DND-41 (cell line): ENCODE data around the gene SERGEF.

Experiments
- CTCF ChIP-seq: IDR thresholded peaks from 2 replicates; pipeline ENCODE4 v1.5.1; 2012; ENCODE audit warnings: borderline replicate concordance, low read length, moderate library complexity, mild to moderate bottlenecking; ENCODE audit not compliant: poor library complexity, severe bottlenecking; ENCODE audit errors: extremely low read depth
- EZH2 ChIP-seq: IDR thresholded peaks from 3 replicates; pipeline ENCODE4 v1.6.1; 2012; ENCODE audit warnings: borderline replicate concordance, low read depth, mild to moderate bottlenecking, moderate library complexity, low read length, inconsistent platforms; ENCODE audit not compliant: severe bottlenecking

- TF ChIP-seq CTCF = no peak
- TF ChIP-seq EZH2 = no peak
These were observed 137.0 kb downstream of the SERGEF start for GRCh38 chr11:17875891-17876290.
